Measurements from ENCODE around the gene KIF1B. TPM values are rescaled to one million over a fixed set of nuclear protein-coding genes. Genes with fewer than 3 reads are reported as not detected.

The KIF1B gene, protein sequence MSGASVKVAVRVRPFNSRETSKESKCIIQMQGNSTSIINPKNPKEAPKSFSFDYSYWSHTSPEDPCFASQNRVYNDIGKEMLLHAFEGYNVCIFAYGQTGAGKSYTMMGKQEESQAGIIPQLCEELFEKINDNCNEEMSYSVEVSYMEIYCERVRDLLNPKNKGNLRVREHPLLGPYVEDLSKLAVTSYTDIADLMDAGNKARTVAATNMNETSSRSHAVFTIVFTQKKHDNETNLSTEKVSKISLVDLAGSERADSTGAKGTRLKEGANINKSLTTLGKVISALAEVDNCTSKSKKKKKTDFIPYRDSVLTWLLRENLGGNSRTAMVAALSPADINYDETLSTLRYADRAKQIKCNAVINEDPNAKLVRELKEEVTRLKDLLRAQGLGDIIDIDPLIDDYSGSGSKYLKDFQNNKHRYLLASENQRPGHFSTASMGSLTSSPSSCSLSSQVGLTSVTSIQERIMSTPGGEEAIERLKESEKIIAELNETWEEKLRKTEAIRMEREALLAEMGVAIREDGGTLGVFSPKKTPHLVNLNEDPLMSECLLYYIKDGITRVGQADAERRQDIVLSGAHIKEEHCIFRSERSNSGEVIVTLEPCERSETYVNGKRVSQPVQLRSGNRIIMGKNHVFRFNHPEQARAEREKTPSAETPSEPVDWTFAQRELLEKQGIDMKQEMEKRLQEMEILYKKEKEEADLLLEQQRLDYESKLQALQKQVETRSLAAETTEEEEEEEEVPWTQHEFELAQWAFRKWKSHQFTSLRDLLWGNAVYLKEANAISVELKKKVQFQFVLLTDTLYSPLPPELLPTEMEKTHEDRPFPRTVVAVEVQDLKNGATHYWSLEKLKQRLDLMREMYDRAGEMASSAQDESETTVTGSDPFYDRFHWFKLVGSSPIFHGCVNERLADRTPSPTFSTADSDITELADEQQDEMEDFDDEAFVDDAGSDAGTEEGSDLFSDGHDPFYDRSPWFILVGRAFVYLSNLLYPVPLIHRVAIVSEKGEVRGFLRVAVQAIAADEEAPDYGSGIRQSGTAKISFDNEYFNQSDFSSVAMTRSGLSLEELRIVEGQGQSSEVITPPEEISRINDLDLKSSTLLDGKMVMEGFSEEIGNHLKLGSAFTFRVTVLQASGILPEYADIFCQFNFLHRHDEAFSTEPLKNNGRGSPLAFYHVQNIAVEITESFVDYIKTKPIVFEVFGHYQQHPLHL (N-terminal part only)
- 31.1 and 43.6 TPM in 2 replicates for total RNA-seq

DNA sequence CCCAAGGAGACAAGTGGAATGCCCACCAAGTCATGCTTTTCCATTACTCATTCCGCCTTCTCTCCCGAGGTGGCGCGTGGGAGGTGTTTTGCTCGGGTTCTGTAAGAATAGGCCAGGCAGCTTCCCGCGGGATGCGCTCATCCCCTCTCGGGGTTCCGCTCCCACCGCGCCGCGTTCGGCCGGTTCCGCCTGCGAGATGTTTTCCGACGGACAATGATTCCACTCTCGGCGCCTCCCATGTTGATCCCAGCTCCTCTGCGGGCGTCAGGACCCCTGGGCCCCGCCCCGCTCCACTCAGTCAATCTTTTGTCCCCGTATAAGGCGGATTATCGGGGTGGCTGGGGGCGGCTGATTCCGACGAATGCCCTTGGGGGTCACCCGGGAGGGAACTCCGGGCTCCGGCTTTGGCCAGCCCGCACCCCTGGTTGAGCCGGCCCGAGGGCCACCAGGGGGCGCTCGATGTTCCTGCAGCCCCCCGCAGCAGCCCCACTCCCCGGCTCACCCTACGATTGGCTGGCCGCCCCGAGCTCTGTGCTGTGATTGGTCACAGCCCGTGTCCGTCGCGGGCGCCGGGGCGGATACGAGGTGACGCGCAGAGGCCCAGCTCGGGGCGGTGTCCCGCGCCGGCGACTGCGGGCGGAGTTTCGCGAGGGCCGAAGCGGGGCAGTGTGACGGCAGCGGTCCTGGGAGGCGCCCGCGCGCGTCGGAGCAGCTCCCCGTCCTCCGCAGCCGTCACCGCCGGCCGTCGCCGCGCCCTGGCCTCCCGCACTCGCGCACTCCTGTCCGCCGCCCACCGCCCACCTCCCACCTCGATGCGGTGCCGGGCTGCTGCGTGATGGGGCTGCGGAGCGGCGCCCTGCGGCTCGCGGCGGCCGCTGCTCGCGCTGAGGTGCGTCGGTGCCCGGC lies at the start of gene KIF1B:
Gene KIF1B (plus strand): TSS at position 666 of the 906 bp plus-strand sequence. CDS start 21,759 bp downstream, outside the sequence.

DNA sequence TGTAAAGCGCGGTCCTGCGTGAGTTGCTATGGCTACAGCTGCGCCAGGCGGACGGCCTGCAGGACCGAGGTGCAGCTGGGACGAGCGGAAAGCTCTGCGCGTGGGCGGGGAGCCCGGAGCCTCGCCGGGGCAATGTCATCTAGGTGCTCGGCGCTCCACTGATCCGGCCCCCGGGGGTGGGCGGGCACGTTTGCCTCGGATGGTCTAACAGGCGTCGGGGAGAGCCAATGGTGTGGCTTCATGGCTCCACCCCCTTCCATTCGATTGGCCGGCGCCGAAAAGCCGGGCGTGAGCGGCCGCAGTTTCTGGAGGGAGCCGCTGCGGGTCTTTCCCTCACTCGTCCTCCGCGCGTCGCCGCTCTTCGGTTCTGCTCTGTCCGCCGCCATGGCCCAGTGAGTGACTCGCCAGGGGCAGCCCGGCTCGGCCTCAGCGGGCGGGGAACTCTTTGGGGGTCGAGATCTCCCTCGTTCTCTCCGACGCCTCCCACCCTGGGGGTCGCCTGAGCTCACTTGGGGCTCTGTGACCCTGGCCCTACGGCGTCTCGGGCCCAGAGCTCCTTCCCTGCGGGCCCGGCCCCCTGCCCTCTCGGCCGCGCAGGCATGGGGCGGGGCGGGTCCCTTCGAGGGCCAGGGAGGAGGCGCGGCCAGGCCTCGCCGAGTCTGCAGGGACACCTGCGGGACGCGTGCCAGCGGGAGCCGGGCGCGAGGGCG lies 188.5 kb downstream of the KIF1B start, which contains the start of gene PGD:
Gene PGD (plus strand): TSS at position 331 of the 710 bp plus-strand sequence. CDS start 54 bp downstream, at position 385.

DNA sequence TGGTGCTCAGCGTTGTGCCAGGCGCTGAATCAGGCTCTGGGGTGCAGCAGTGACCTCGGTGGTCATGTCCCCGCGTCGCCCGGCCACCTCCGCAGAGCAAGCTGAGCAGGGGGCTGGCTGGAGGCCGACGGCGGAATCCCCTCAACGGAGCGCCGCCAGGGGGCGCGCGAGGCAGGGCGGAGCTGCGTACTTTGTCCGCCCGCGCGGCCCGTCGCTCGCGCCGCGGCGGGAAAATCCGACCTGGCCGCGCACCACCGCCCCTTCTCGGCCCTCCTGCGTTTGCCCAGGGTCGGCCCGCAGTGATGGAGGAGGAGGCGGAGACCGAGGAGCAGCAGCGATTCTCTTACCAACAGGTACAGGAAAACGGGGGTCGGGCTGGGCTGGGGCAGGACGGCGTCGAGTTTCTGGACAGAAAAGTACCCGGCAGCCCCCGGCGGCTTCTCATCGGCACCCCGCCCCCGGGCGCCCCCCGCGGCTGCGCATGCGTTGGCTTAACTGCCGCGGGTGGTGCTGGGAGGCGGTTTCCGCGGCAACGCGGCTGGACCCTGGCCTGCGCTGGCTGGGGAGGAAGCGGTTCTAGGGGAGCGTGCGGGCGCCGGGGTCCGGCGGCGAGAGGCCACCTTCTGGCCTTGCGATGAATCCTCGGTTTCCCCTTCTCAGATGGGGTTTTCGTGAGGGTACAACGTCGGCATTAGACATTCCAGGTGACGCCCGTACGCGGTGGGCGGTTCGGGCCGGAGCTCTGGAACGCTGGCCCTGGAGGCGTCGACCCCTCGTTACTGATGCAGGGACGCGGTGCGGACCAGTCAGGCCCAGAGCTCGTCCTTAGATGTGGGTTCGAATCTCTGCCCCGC lies 220.1 kb downstream of the KIF1B start, which contains the start of gene CENPS:
Gene CENPS (plus strand): TSS at position 218 of the 854 bp plus-strand sequence. CDS start 85 bp downstream, at position 303.

Other genes with a start within 250 kb of the KIF1B start
- gene RBP7, start 213.3 kb upstream of the KIF1B start, total RNA-seq: not detected in 2 replicates
- 44.9 and 57.9 TPM in 2 replicates for gene UBE4B, start 177.6 kb upstream of the KIF1B start, total RNA-seq
- gene PGD, start 188.5 kb downstream of the KIF1B start, total RNA-seq: 234 and 565 TPM in 2 replicates
- 10.6 and 16.7 TPM in 2 replicates for gene CENPS, start 219.9 kb downstream of the KIF1B start, total RNA-seq
- not detected in 2 replicates for gene CORT, start 239.5 kb downstream of the KIF1B start, total RNA-seq

Data from smooth muscle cell of trachea (primary cell).